Common myeloid progenitor, CD34-positive (primary cell): ENCODE data around the gene CCNYL1.
"Not testable (repeated sequence)": the region's sequence is repeated elsewhere in the genome, so short reads cannot be mapped to it uniquely, and the experiment has no call there.

Experiments
- CTCF ChIA-PET: fragments of 350-600 bp; sonication (Branson Sonifier 250); formaldehyde crosslinking; loops from one replicate; lab custom pipeline; 2021; ENCODE audit warnings: antibody characterized with exemption; lab: Charles Lee
- POLR2A ChIA-PET: fragments of 350-600 bp; sonication (Branson Sonifier 250); formaldehyde crosslinking; loops from one replicate; lab custom pipeline; 2021; ENCODE audit warnings: antibody characterized with exemption; lab: Charles Lee
- DNase-seq, 3 donors: peaks; one replicate each; pipeline versions ENCODE4 v3.0.0 to v3.0.0-alpha.2; 2013
- H3K27ac ChIP-seq, 2 experiments: 1 replicate in 1 of 2; 2 replicates in 1 of 2; pipeline ENCODE4 v1.7.0; 2013; ENCODE audit warnings: inconsistent platforms in 2 of 2, low read length in 2 of 2, mild to moderate bottlenecking in 2 of 2, low read depth in 1 of 2, moderate library complexity in 1 of 2; ENCODE audit not compliant: severe bottlenecking in 2 of 2, insufficient read depth in 1 of 2, poor library complexity in 1 of 2
- H3K27me3 ChIP-seq, 5 experiments: replicated peaks in 2 of 5; 1 replicate in 3 of 5; 2 replicates in 2 of 5; pipeline versions ENCODE4 v1.6.1 to v1.7.0; 2013; ENCODE audit warnings: low read length in 4 of 5, mild to moderate bottlenecking in 2 of 5, moderate library complexity in 2 of 5, inconsistent platforms in 1 of 5; ENCODE audit not compliant: insufficient read depth in 5 of 5, control insufficient read depth in 4 of 5
- H3K36me3 ChIP-seq, 4 experiments: 1 replicate in 2 of 4; 2 replicates in 2 of 4; pipeline versions ENCODE4 v1.6.1 to v1.7.0; 2013; ENCODE audit warnings: low read length in 3 of 4, control low read depth in 1 of 4, mild to moderate bottlenecking in 1 of 4; ENCODE audit not compliant: control insufficient read depth in 4 of 4, insufficient read depth in 4 of 4
- H3K4me1 ChIP-seq, 4 experiments: 1 replicate in 3 of 4; 2 replicates in 1 of 4; pipeline versions ENCODE4 v1.6.1 to v1.7.1; 2013; ENCODE audit warnings: low read length in 3 of 4, mild to moderate bottlenecking in 3 of 4, control low read depth in 1 of 4, inconsistent platforms in 1 of 4, moderate library complexity in 1 of 4; ENCODE audit not compliant: control insufficient read depth in 4 of 4, insufficient read depth in 4 of 4; ENCODE audit errors: control extremely low read depth in 1 of 4
- H3K4me3 ChIP-seq, 7 experiments: 1 replicate in 4 of 7; 2 replicates in 3 of 7; pipeline versions ENCODE4 v1.5.1 to v1.7.0; 2013; ENCODE audit warnings: mild to moderate bottlenecking in 7 of 7, low read length in 6 of 7, moderate library complexity in 6 of 7, inconsistent platforms in 2 of 7, low read depth in 2 of 7, control low read depth in 1 of 7; ENCODE audit not compliant: insufficient read depth in 4 of 7, control insufficient read depth in 1 of 7; ENCODE audit errors: extremely low read depth in 1 of 7
- H3K9me3 ChIP-seq, 5 experiments: 1 replicate in 4 of 5; 2 replicates in 1 of 5; pipeline versions ENCODE4 v1.6.1 to v1.7.1; 2013; ENCODE audit warnings: low read length in 4 of 5, mild to moderate bottlenecking in 2 of 5, inconsistent platforms in 1 of 5, low read depth in 1 of 5, moderate library complexity in 1 of 5; ENCODE audit not compliant: control insufficient read depth in 4 of 5, insufficient read depth in 2 of 5; ENCODE audit errors: control extremely low read depth in 1 of 5
- WGBS: methylation state at CpG from one replicate; pipeline ENCODE4 v1.1.5; 2013; ENCODE audit not compliant: insufficient coverage; 5-methylcytosine and 5-hydroxymethylcytosine counted together

Gene CCNYL1

GRCh38 chr2:207760453-207760852, 49.0 kb downstream of the CCNYL1 start:
- ChIA-PET CTCF (interaction anchor here (1.0 to 1.2 kb wide), 4 partner anchors 10 to 199 kb away, joined by 3 to 5 read pairs (median 3); partner anchors contain the start of gene FZD5), POLR2A (no interaction called here)
- WGBS, result no CpG with 5 or more reads among the region's 2 CpGs
- peaks cover 0 to 7% (median 3%) of the 10 kb centered on the region in 4 experiments for H3K4me1 ChIP-seq
- no peaks in the 10 kb centered on the region for H3K27me3 ChIP-seq
- H3K36me3 ChIP-seq, result peaks cover 0 to 9% (median 0%) of the 10 kb centered on the region in 4 experiments
- H3K4me3 ChIP-seq, result no peak overlapping the region
- DNase-seq, result no peak
- H3K9me3 ChIP-seq, result no peaks in the 10 kb centered on the region
- no peak overlapping the region for H3K27ac ChIP-seq

GRCh38 chr2:207761426-207761825, 50.0 kb downstream of the CCNYL1 start:
- 100% methylated on average over 1 of the region's 3 CpGs for whole genome bisulfite sequencing
- POLR2A ChIA-PET, H3K36me3 ChIP-seq, H3K27me3 ChIP-seq, H3K4me3 ChIP-seq, H3K9me3 ChIP-seq, H3K27ac ChIP-seq, H3K4me1 ChIP-seq, DNase-seq: not testable (repeated sequence)
- CTCF ChIA-PET, result interaction anchor here (0.6 to 1.8 kb wide), 2 partner anchors 16 to 79 kb away, joined by 3 to 4 read pairs; no protein-coding TSS in a partner anchor

- peaks cover 0 to 12% (median 8%) of the 10 kb centered on the region in 4 experiments for H3K4me1 ChIP-seq
- ChIA-PET CTCF (interaction anchor here (1.8 kb wide), 1 partner anchor 16 kb away, joined by 4 read pairs; no protein-coding TSS in a partner anchor), POLR2A (no interaction called here)
- DNase-seq, result no peak
- no peak overlapping the region for H3K4me3 ChIP-seq
- 96% methylated on average over 4 of the region's 8 CpGs for WGBS
- H3K36me3 ChIP-seq, result peaks cover 0 to 9% (median 0%) of the 10 kb centered on the region in 4 experiments
- no peaks in the 10 kb centered on the region for H3K9me3 ChIP-seq
- H3K27me3 ChIP-seq, result peaks cover 0 to 2% (median 0%) of the 10 kb centered on the region in 5 experiments
- H3K27ac ChIP-seq, result no peak overlapping the region
Observed at GRCh38 chr2:207762146-207762545, 50.7 kb downstream of the CCNYL1 start.

- no peak overlapping the region for H3K4me3 ChIP-seq
- POLR2A ChIA-PET, result no interaction called here
- DNase-seq, result no peak
- CTCF ChIA-PET, result interaction anchor here (0.8 to 1.8 kb wide), 7 partner anchors 8 to 412 kb away, joined by 4 to 7 read pairs (median 4); no protein-coding TSS in a partner anchor
- peaks cover 0 to 25% (median 17%) of the 10 kb centered on the region in 4 experiments for H3K4me1 ChIP-seq
- no peak overlapping the region for H3K27ac ChIP-seq
- peaks cover 0 to 15% (median 0%) of the 10 kb centered on the region in 4 experiments for H3K36me3 ChIP-seq
- H3K27me3 ChIP-seq, result peaks cover 0 to 14% (median 0%) of the 10 kb centered on the region in 5 experiments
- 93% methylated on average over 5 of the region's 8 CpGs for WGBS
- no peaks in the 10 kb centered on the region for H3K9me3 ChIP-seq
Observed at GRCh38 chr2:207763303-207763917, 52.0 kb downstream of the CCNYL1 start.

DNA sequence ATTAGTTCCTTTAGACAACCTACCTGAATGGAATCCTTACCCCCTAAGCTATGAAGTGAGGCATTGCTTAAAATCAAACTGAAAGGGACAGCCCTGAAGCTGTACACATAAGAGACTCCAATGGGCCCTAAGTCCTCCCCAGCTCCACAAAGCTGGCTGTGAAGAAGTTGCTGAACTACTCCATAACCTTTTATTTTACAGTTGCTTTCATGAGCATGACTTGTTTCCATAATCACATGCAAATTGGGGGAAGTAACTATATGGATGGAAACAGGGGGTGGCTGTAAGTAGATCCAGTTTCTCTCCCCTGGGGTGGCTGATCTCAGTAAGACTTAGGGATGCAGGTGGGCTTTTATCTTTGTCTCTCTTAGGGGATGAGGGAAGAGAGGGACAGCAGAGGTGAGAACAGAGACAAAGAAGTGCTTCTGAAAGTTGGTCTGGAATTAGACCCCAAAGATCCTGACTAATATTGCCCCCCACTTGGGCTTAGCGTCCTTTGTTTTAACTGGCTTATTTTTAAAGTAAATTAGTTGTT, 52.7 kb downstream of the CCNYL1 start:
- ChIA-PET CTCF (interaction anchor here (0.8 to 1.6 kb wide), 6 partner anchors 9 to 411 kb away, joined by 4 to 7 read pairs (median 4); no protein-coding TSS in a partner anchor), POLR2A (no interaction called here)
- no peak for DNase-seq
- no peaks in the 10 kb centered on the region for H3K9me3 ChIP-seq
- H3K27me3 ChIP-seq, result peaks cover 0 to 14% (median 0%) of the 10 kb centered on the region in 5 experiments
- H3K4me1 ChIP-seq, result peaks cover 0 to 33% (median 25%) of the 10 kb centered on the region in 4 experiments
- WGBS, result no CpG with 5 or more reads among the region's 1 CpG
- no peak overlapping the region for H3K4me3 ChIP-seq
- H3K27ac ChIP-seq, result no peak overlapping the region
- peaks cover 0 to 15% (median 0%) of the 10 kb centered on the region in 4 experiments for H3K36me3 ChIP-seq

GRCh38 chr2:207765547-207765946, 54.1 kb downstream of the CCNYL1 start:
- POLR2A ChIA-PET, result no interaction called here

More at GRCh38 chr2:207765547-207765946, 54.1 kb downstream of the CCNYL1 start:
- Histone ChIP-seq H3K36me3 (peaks cover 0 to 15% (median 0%) of the 10 kb centered on the region in 4 experiments), H3K27me3 (peaks cover 0 to 14% (median 0%) of the 10 kb centered on the region in 5 experiments), H3K4me1 (peaks cover 0 to 39% (median 34%) of the 10 kb centered on the region in 4 experiments), H3K4me3 (no peak overlapping the region), H3K27ac (no peak overlapping the region), H3K9me3 (no peaks in the 10 kb centered on the region)
- DNase-seq, result peak in 2 of 3 donors; percentile 31 to 50
- CTCF ChIA-PET, result interaction anchor here (0.6 to 1.5 kb wide), 8 partner anchors 10 to 277 kb away, joined by 3 to 7 read pairs (median 3); no protein-coding TSS in a partner anchor
- 100% methylated on average over 1 of the region's 2 CpGs for WGBS
